Endothelial cell (in vitro differentiated cells): ENCODE measurements around the gene FKBP5. TPM values are rescaled to one million over a fixed set of nuclear protein-coding genes. Genes with fewer than 3 reads are reported as not detected.

ENCODE experiments used
- DNase-seq: peaks from one replicate; pipeline ENCODE4 v3.0.0; 2021; ENCODE audit warnings: low spot score
- H3K27ac Mint-ChIP-seq: one replicate; pipeline ENCODE4 v1.8.0; 2021; ENCODE audit warnings: mixed read lengths, inconsistent platforms; ENCODE audit not compliant: unreplicated experiment
- H3K27me3 Mint-ChIP-seq: one replicate; pipeline ENCODE4 v1.8.0; 2021; ENCODE audit warnings: mild to moderate bottlenecking, moderate library complexity, mixed read lengths, inconsistent platforms; ENCODE audit not compliant: unreplicated experiment
- H3K36me3 Mint-ChIP-seq: one replicate; pipeline ENCODE4 v1.8.0; 2021; ENCODE audit warnings: mild to moderate bottlenecking, low read depth, mixed read lengths, inconsistent platforms; ENCODE audit not compliant: unreplicated experiment
- H3K4me1 Mint-ChIP-seq: one replicate; pipeline ENCODE4 v1.8.0; 2021; ENCODE audit warnings: mild to moderate bottlenecking, mixed read lengths, inconsistent platforms; ENCODE audit not compliant: unreplicated experiment
- H3K4me3 Mint-ChIP-seq: one replicate; pipeline ENCODE4 v1.8.0; 2021; ENCODE audit warnings: mild to moderate bottlenecking, mixed read lengths, inconsistent platforms; ENCODE audit not compliant: unreplicated experiment
- H3K9me3 Mint-ChIP-seq: one replicate; pipeline ENCODE4 v1.8.0; 2021; ENCODE audit warnings: mixed read lengths, inconsistent platforms; ENCODE audit not compliant: unreplicated experiment
- total RNA-seq: library from RNA; stranded (reverse); fragmentation: NEBNext Ultra II Directional; extraction: Animal tissue kit (Norgen Biotek cat#: 25700); gene quantifications from one replicate; pipeline ENCODE4 v1.2.1, GENCODE V29; 2021; ENCODE audit not compliant: unreplicated experiment
- TF ChIP-seq, protein P1 (sequence below): fragments of 200-600 bp; sonication (generic); IDR thresholded peaks from one replicate; pipeline ENCODE4 v1.5.0; 2021; ENCODE audit warnings: antibody characterized with exemption; ENCODE audit not compliant: unreplicated experiment

The FKBP5 gene
- total RNA-seq, 1 donor from 2014 or later: 7.2 TPM

GRCh38 chr6:35642471-35643161, 46.1 kb downstream of the FKBP5 start:
- TF ChIP-seq, protein P1, sequence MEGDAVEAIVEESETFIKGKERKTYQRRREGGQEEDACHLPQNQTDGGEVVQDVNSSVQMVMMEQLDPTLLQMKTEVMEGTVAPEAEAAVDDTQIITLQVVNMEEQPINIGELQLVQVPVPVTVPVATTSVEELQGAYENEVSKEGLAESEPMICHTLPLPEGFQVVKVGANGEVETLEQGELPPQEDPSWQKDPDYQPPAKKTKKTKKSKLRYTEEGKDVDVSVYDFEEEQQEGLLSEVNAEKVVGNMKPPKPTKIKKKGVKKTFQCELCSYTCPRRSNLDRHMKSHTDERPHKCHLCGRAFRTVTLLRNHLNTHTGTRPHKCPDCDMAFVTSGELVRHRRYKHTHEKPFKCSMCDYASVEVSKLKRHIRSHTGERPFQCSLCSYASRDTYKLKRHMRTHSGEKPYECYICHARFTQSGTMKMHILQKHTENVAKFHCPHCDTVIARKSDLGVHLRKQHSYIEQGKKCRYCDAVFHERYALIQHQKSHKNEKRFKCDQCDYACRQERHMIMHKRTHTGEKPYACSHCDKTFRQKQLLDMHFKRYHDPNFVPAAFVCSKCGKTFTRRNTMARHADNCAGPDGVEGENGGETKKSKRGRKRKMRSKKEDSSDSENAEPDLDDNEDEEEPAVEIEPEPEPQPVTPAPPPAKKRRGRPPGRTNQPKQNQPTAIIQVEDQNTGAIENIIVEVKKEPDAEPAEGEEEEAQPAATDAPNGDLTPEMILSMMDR: no peak
- Mint-ChIP-seq H3K27ac (no peak overlapping the region), H3K27me3 (no peaks in the 10 kb centered on the region), H3K4me3 (no peak overlapping the region), H3K4me1 (no peaks in the 10 kb centered on the region), H3K36me3 (no peaks in the 10 kb centered on the region), H3K9me3 (no peaks in the 10 kb centered on the region)
- no peak for DNase-seq

- TF ChIP-seq, protein P1: no peak
- no peaks in the 10 kb centered on the region for H3K4me1 Mint-ChIP-seq
- H3K27ac Mint-ChIP-seq: no peak overlapping the region
- no peak overlapping the region for H3K4me3 Mint-ChIP-seq
- H3K36me3 Mint-ChIP-seq: no peaks in the 10 kb centered on the region
- no peaks in the 10 kb centered on the region for H3K9me3 Mint-ChIP-seq
- DNase-seq: no peak
- no peaks in the 10 kb centered on the region for H3K27me3 Mint-ChIP-seq
Observed at GRCh38 chr6:35640017-35640664, 48.6 kb downstream of the FKBP5 start.

- Mint-ChIP-seq H3K27me3 (no peaks in the 10 kb centered on the region), H3K4me1 (peaks cover 6% of the 10 kb centered on the region), H3K9me3 (no peaks in the 10 kb centered on the region), H3K4me3 (no peak overlapping the region), H3K27ac (no peak overlapping the region), H3K36me3 (no peaks in the 10 kb centered on the region)
- no peak for DNase-seq
- TF ChIP-seq, protein P1: no peak
Observed at GRCh38 chr6:35638679-35639078, 50.0 kb downstream of the FKBP5 start.

DNA sequence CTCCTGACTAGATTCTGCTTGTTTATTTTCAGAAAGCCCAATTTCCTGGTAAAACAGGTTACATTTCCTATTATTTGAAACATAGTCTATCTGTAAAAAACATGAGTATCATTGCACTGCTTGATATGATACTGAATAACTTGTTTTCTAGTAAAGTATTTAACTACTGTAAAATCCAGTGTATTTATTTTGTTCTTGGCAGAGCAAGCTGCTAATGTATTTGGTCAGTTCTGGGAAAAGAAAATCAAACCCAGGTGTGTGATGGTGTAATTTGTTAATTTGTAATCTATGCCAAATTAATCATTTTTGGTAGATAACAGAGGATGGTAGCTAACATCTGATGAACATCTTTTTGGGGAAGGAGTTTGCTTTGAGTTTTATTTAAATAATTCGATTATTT, 50.8 kb downstream of the FKBP5 start:
- TF ChIP-seq, protein P1: no peak
- H3K4me1 Mint-ChIP-seq: peaks cover 6% of the 10 kb centered on the region
- H3K27ac Mint-ChIP-seq: no peak overlapping the region

More for the DNA sequence above, 50.8 kb downstream of the FKBP5 start:
- Mint-ChIP-seq H3K4me3 (no peak overlapping the region), H3K27me3 (no peaks in the 10 kb centered on the region), H3K36me3 (no peaks in the 10 kb centered on the region), H3K9me3 (no peaks in the 10 kb centered on the region)
- no peak for DNase-seq
